Measurements from ENCODE around the gene ITM2C.

Gene ITM2C

DNA sequence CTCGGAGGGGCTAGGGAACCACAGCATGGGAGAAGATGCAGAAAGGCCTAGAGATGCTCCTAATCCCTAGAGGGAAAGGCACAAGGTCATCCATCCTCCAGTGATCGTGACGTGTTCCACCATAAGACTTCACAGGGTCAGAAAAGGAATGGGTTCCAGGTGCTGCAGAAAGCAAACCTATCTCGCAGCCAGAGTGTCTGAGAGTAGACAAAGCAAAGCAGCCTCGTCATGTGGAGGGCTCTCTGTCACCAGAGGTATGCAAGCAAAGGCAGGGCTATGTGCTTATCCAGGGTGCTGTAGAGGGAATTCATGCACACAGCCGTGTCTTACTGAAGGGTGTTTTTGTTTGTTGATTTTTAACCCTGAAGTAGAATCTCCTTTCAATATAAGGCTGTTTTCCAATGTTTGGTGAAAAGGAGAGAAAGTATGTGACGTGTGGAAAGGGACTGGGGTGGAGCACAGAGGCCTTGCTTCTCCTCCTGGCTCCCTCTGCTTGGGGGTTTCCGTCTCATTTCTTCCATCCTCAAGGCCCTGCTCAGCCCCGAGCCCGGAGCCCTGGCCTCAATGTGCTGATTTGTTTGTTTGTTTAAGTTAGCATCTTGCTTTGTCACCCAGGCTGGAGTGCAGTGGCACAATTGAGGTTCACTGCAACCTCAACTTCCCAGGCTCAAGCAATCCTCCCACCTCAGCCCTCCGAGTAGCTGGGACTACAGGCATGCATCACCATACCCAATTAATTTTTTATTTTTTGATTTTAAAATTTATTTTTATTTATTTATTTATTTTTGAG, 57.3 kb downstream of the ITM2C start:
- DNase-seq (ENCODE audit: low read depth), result no peak
- peak overlapping the region; percentile 40 for H3K4me3 ChIP-seq (ENCODE audit: low read depth, low read length)
- TF ChIP-seq, protein P1, sequence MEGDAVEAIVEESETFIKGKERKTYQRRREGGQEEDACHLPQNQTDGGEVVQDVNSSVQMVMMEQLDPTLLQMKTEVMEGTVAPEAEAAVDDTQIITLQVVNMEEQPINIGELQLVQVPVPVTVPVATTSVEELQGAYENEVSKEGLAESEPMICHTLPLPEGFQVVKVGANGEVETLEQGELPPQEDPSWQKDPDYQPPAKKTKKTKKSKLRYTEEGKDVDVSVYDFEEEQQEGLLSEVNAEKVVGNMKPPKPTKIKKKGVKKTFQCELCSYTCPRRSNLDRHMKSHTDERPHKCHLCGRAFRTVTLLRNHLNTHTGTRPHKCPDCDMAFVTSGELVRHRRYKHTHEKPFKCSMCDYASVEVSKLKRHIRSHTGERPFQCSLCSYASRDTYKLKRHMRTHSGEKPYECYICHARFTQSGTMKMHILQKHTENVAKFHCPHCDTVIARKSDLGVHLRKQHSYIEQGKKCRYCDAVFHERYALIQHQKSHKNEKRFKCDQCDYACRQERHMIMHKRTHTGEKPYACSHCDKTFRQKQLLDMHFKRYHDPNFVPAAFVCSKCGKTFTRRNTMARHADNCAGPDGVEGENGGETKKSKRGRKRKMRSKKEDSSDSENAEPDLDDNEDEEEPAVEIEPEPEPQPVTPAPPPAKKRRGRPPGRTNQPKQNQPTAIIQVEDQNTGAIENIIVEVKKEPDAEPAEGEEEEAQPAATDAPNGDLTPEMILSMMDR (IDR thresholded peaks at IDR 0.05; ENCODE audit: low read depth, low read length, missing control alignments), result no peak

DNA sequence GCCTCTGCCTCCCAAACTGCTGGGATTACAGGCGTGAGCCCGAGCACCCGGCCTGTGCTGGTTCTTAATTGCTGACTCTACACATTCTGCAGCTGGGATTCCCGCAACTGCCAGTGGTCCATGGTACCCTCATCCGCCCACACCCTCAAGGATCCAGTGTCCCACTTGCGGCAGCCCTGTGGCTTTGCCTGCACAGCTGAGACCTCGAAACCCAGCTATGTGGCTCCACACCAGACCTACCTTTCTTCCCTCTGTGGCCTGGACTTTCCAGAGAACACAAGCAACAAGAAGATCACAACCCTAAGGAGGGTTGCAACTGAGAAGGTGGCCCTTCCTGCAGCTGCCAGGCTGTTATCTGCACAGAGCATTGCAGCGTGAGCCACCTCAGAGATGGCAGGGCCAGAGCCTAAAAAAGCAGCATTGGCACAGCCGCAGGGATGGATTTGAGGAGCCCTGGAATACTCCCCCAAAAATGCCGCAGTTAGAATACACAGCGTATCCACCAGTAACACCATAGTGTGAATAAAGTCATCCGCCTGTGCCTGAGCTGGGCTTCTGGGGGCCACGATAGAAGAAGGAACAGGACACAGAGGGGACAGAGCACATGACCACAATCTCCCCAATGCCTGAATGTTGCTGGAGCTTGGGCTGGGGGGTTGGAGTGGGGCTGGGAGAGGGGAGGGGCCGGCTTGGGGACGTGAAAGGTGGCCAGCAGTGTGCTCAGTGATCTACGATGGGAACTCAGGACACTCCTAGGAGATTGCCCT, 58.4 kb downstream of the ITM2C start:
- DNase-seq (ENCODE audit: low read depth), result no peak
- H3K4me3 ChIP-seq (ENCODE audit: low read depth, low read length), result peak overlapping the region; percentile 67
- TF ChIP-seq, protein P1 (IDR thresholded peaks at IDR 0.05; ENCODE audit: low read depth, low read length, missing control alignments), result no peak

DNA sequence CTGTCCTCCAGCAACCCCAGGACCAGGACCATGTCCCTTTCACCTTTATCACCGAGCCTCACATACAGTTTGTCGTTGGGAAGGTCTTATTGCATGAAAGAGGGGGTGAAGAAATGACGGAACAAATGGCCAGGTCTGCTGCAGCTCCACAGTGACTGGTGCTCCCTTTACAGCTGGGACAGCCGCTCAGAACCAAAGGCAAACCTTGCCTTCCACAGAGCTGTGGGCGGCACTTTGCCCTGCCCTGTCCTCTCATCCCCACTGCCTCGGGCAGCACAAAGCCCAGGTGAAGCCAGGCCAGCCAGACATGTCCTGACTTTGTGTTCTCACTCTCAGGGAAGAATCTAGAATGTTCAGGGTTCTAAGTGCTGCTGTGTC, 59.3 kb downstream of the ITM2C start:
- DNase-seq (ENCODE audit: low read depth), result no peak
- H3K4me3 ChIP-seq (ENCODE audit: low read depth, low read length), result peak overlapping the region; percentile 67
- TF ChIP-seq, protein P1 (IDR thresholded peaks at IDR 0.05; ENCODE audit: low read depth, low read length, missing control alignments), result no peak

DNA sequence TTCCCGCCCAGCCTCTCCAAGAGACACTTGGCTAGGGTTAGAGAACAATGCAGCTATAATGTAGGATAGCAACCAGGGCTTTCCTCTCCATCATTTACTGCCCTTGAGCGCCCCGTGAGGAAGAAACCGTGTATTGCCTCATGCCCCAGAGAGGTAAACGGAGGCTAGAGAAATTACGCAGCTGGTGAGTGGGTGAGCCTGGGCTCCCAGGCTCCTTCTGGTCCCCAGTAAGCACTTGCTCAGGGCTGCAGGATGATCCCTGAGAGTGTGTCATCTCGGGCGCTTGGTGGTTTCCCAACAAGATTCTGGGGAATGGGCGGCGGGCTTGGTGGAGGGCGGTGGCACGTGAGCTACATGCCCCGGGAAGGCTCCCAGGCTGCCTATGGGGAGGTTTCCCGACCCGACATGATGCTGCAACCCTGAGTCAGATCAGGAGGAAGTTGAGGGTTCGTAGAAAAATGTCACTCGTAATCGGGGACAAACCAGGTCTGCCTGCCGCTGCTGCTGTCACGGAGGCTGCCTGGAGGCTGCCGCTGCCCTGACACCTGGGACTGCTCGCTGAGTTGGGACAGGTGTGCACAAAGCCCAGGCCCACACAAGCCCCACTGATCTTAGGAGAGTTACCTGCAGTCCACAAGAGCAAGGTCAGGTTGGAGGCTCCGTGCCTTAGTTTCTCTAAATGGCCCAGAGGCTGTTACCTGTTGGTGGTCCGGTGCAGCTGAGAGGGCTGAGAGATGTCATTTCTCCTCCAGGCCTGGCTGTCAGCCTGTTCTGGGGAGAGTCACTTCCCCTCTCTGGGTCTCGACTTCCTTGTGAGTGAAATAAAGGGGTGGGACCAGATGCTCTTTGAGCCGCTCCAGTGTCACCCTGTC, 60.0 kb downstream of the ITM2C start, which contains the start of gene GPR55:
GPR55 (minus strand) TSS at position 773 of the 872 bp plus-strand sequence. CDS start 14,280 bp downstream, outside the sequence.
- no peak for DNase-seq (ENCODE audit: low read depth)
- H3K4me3 ChIP-seq (ENCODE audit: low read depth, low read length), result peak within 1 kb of the TSS; percentile 67
- TF ChIP-seq, protein P1 (IDR thresholded peaks at IDR 0.05; ENCODE audit: low read depth, low read length, missing control alignments), result peak; percentile 82

DNA sequence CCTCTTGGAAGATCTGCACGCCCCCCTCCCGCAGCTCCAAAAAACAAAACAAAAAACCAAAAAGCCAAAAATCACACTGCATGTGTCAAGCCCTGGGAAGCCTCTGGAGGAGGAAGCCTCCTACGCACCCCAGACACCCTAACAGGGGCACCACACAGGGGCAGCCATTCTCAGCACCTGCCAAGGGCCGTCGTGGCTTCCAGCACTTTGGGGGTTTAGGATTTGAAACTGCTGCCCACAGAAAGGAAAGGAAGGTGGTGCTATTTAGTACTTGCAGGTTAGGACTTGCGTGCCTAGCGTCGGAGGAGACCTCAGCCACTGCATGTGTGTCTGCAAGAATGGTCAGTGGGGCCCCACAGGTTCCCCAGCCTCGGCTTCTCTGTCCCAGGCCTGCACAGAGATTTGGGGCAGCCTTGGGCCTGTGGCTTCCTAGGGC, 60.7 kb downstream of the ITM2C start:
- DNase-seq (ENCODE audit: low read depth), result no peak
- TF ChIP-seq, protein P1 (IDR thresholded peaks at IDR 0.05; ENCODE audit: low read depth, low read length, missing control alignments), result no peak
- H3K4me3 ChIP-seq (ENCODE audit: low read depth, low read length), result peak overlapping the region; percentile 67

DNA sequence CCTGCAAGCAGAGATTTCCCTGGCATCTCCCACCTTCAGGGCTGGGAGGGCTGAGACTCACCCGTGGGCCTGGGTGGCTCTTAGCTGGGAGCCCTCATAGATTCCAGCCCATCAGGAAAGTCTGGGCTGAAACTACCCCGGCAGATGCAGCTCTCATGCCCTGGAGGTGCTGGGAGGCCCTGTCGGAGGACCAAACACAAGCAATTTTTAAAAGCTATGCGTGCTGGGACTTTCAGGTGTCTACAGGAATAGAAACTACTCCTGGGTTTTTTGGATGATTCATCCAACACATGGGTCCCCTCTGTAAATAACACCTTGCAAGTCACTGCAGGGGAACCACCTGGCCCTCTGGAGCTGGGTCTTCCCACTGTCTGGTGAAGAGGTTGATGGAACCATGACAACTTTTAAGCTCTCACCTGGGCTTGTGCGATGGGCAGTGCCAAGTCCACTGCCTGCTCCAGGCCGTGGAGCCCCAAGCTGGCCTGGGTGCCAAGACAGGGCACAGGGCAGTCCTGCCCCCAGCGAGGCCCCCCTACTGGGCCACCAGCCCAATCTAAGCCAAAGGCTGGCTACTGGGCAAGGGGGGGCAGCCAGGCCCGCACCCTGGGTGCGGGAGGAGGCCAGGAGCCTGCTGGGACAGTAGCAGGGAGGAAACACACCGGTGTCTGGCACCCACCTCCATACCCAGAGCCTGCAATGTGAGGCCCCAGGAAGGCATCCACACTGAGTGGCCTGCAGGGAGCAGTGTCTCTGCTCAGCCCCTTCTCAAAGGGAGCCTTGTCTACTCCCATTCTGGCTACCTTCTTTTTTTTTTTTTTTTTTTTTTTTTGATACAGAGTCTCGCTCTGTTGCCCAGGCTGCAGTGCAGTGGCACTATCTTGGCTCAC, 61.4 kb downstream of the ITM2C start:
- peak overlapping the region; percentile 67 for H3K4me3 ChIP-seq (ENCODE audit: low read depth, low read length)
- TF ChIP-seq, protein P1 (IDR thresholded peaks at IDR 0.05; ENCODE audit: low read depth, low read length, missing control alignments), result peak; percentile 54
- no peak for DNase-seq (ENCODE audit: low read depth)

All from GM12864 (cell line).